ENCODE measurements around the gene ZNF366.

The ZNF366 gene

GRCh38 chr5:72443883-72444282 lies 63.3 kb downstream of the ZNF366 start:
- Histone ChIP-seq H3K4me3 (IDR thresholded peaks at IDR 0.05; ENCODE audit: insufficient read depth, low read depth, low read length) (no peak overlapping the region), H3K9ac (no peak overlapping the region), H2AFZ (ENCODE audit: low read depth) (no peak overlapping the region), H3K4me1 (ENCODE audit: low read depth, poor library complexity, severe bottlenecking) (no peaks in the 10 kb centered on the region), H3K4me2 (no peak overlapping the region), H3K27me3 (ENCODE audit: insufficient read depth, low read depth) (no peaks in the 10 kb centered on the region), H3K79me2 (ENCODE audit: insufficient read depth, low read depth) (no peaks in the 10 kb centered on the region), H3K27ac (no peak overlapping the region), H4K20me1 (ENCODE audit: insufficient read depth) (no peaks in the 10 kb centered on the region), H3K36me3 (ENCODE audit: insufficient read depth) (no peaks in the 10 kb centered on the region)
- no peak for TF ChIP-seq CTCF (conservative IDR thresholded peaks at IDR 0.05; ENCODE audit: low read depth, low read length)

GRCh38 chr5:72441862-72442540 lies 65.2 kb downstream of the ZNF366 start:
- no peak overlapping the region for H3K27ac ChIP-seq
- H2AFZ ChIP-seq (ENCODE audit: low read depth) = no peak overlapping the region
- H3K4me2 ChIP-seq = no peak overlapping the region
- no peaks in the 10 kb centered on the region for H4K20me1 ChIP-seq (ENCODE audit: insufficient read depth)
- H3K79me2 ChIP-seq (ENCODE audit: insufficient read depth, low read depth) = no peaks in the 10 kb centered on the region
- TF ChIP-seq CTCF (conservative IDR thresholded peaks at IDR 0.05; ENCODE audit: low read depth, low read length) = no peak
- no peaks in the 10 kb centered on the region for H3K27me3 ChIP-seq (ENCODE audit: insufficient read depth, low read depth)
- H3K36me3 ChIP-seq (ENCODE audit: insufficient read depth) = no peaks in the 10 kb centered on the region
- H3K4me3 ChIP-seq (IDR thresholded peaks at IDR 0.05; ENCODE audit: insufficient read depth, low read depth, low read length) = no peak overlapping the region
- H3K4me1 ChIP-seq (ENCODE audit: low read depth, poor library complexity, severe bottlenecking) = no peaks in the 10 kb centered on the region
- H3K9ac ChIP-seq = no peak overlapping the region

GRCh38 chr5:72441094-72441723 lies 66.0 kb downstream of the ZNF366 start:
- Histone ChIP-seq H3K27ac (no peak overlapping the region), H3K36me3 (ENCODE audit: insufficient read depth) (no peaks in the 10 kb centered on the region), H4K20me1 (ENCODE audit: insufficient read depth) (no peaks in the 10 kb centered on the region), H3K79me2 (ENCODE audit: insufficient read depth, low read depth) (no peaks in the 10 kb centered on the region), H2AFZ (ENCODE audit: low read depth) (no peak overlapping the region), H3K27me3 (ENCODE audit: insufficient read depth, low read depth) (no peaks in the 10 kb centered on the region), H3K9ac (no peak overlapping the region), H3K4me2 (no peak overlapping the region), H3K4me1 (ENCODE audit: low read depth, poor library complexity, severe bottlenecking) (no peaks in the 10 kb centered on the region), H3K4me3 (IDR thresholded peaks at IDR 0.05; ENCODE audit: insufficient read depth, low read depth, low read length) (no peak overlapping the region)
- TF ChIP-seq CTCF (conservative IDR thresholded peaks at IDR 0.05; ENCODE audit: low read depth, low read length) = no peak

GRCh38 chr5:72440207-72440638 lies 67.0 kb downstream of the ZNF366 start:
- H2AFZ ChIP-seq (ENCODE audit: low read depth) = no peak overlapping the region
- H3K4me3 ChIP-seq (IDR thresholded peaks at IDR 0.05; ENCODE audit: insufficient read depth, low read depth, low read length) = no peak overlapping the region
- TF ChIP-seq CTCF (conservative IDR thresholded peaks at IDR 0.05; ENCODE audit: low read depth, low read length) = no peak
- H3K27me3 ChIP-seq (ENCODE audit: insufficient read depth, low read depth) = no peaks in the 10 kb centered on the region
- no peaks in the 10 kb centered on the region for H3K36me3 ChIP-seq (ENCODE audit: insufficient read depth)
- H3K27ac ChIP-seq = no peak overlapping the region
- no peaks in the 10 kb centered on the region for H3K4me1 ChIP-seq (ENCODE audit: low read depth, poor library complexity, severe bottlenecking)
- H3K79me2 ChIP-seq (ENCODE audit: insufficient read depth, low read depth) = no peaks in the 10 kb centered on the region
- H3K9ac ChIP-seq = no peak overlapping the region
- no peak overlapping the region for H3K4me2 ChIP-seq
- no peaks in the 10 kb centered on the region for H4K20me1 ChIP-seq (ENCODE audit: insufficient read depth)
